Epithelial cell of proximal tubule (primary cell): ENCODE measurements around the gene PLCL1. TPM values are rescaled to one million over a fixed set of nuclear protein-coding genes. Genes with fewer than 3 reads are reported as not detected.
"Not testable (repeated sequence)": the region's sequence is repeated elsewhere in the genome, so short reads cannot be mapped to it uniquely, and the experiment has no call there.

Source experiments
- DNase-seq: peaks from one replicate; pipeline ENCODE4 v3.0.0-alpha.2; 2011; ENCODE audit warnings: low read depth
- H3K4me3 ChIP-seq: 2 replicates; pipeline ENCODE4 v1.5.1; 2011; ENCODE audit warnings: low read depth, mild to moderate bottlenecking, low read length
- CTCF ChIP-seq: conservative IDR thresholded peaks from 2 replicates; pipeline ENCODE4 v1.5.1; 2012; ENCODE audit warnings: low read depth, mild to moderate bottlenecking, low read length
- total RNA-seq: library from RNA; depleted of rRNA; stranded (reverse); fragments of >200 nt; gene quantifications from 2 replicates; pipeline ENCODE4 v1.2.3, GENCODE V29; 2015

Gene PLCL1
- total RNA-seq, 1 donor from 2014 or later: not detected

GRCh38 chr2:198188982-198189381 is 384.6 kb downstream of the PLCL1 start:
- no peak for TF ChIP-seq CTCF

GRCh38 chr2:198191651-198192050 is 387.3 kb downstream of the PLCL1 start:
- no peak for DNase-seq
- no peak overlapping the region for H3K4me3 ChIP-seq

More at GRCh38 chr2:198188982-198189381, 384.6 kb downstream of the PLCL1 start:
- no peak overlapping the region for H3K4me3 ChIP-seq
- no peak for DNase-seq

GRCh38 chr2:198196556-198196955 is 392.2 kb downstream of the PLCL1 start:
- DNase-seq, H3K4me3 ChIP-seq: not testable (repeated sequence)

More at GRCh38 chr2:198191651-198192050, 387.3 kb downstream of the PLCL1 start:
- TF ChIP-seq CTCF: no peak

Other genes with a start within 250 kb of the PLCL1 start
- gene RFTN2, start 129.0 kb upstream of the PLCL1 start, total RNA-seq: not detected in 2 replicates
- gene MARS2, start 99.2 kb upstream of the PLCL1 start, total RNA-seq: 5.8 and 13.4 TPM in 2 replicates
- not detected in 2 replicates for gene BOLL, start 19.3 kb upstream of the PLCL1 start, total RNA-seq